Uterus (tissue), 2 donors: ENCODE measurements around the gene FAM89B.

Experiments
- CTCF ChIP-seq, 4 experiments: fragments of 200-600 bp in 2 of 4; fragments of 450-650 bp in 2 of 4; sonication (generic) in 2 of 4; IDR thresholded peaks; one replicate each; pipeline ENCODE4 v1.5.1; 2016 to 2019; ENCODE audit warnings: antibody characterized with exemption in 4 of 4, mild to moderate bottlenecking in 2 of 4, moderate library complexity in 1 of 4
- POLR2A ChIP-seq, 2 donors: fragments of 450-650 bp; IDR thresholded peaks; one replicate each; pipeline ENCODE4 v1.6.1; 2016; ENCODE audit warnings: antibody characterized with exemption in 2 of 2, mild to moderate bottlenecking in 1 of 2, moderate library complexity in 1 of 2

GRCh38 chr11:65549096-65549495 is 23.2 kb upstream of the FAM89B start:
- TF ChIP-seq POLR2A (IDR thresholded peaks at IDR 0.05) (no peak), CTCF (IDR thresholded peaks at IDR 0.05) (no peak)
